ACC112 (cell line): ENCODE measurements around the gene PRICKLE1.

Experiments
- H2AFZ ChIP-seq: fragments of 200-600 bp; sonication (generic); one replicate; pipeline ENCODE4 v1.6.0; 2017; ENCODE audit warnings: antibody characterized with exemption, low read length; ENCODE audit not compliant: unreplicated experiment
- H3K27ac ChIP-seq: fragments of 200-600 bp; sonication (generic); 2 replicates; pipeline ENCODE4 v1.5.1; 2014; ENCODE audit warnings: low read depth, mild to moderate bottlenecking, antibody characterized with exemption, low read length, moderate library complexity
- H3K27me3 ChIP-seq: fragments of 200-600 bp; sonication (generic); 2 replicates; pipeline ENCODE4 v1.6.1; 2014; ENCODE audit warnings: mild to moderate bottlenecking, antibody characterized with exemption, low read length, moderate library complexity, mixed read lengths; ENCODE audit not compliant: insufficient read depth
- H3K36me3 ChIP-seq: fragments of 200-600 bp; sonication (generic); 2 replicates; pipeline ENCODE4 v1.6.1; 2016; ENCODE audit warnings: mild to moderate bottlenecking, antibody characterized with exemption, low read length, moderate library complexity, mixed read lengths; ENCODE audit not compliant: insufficient read depth
- H3K4me1 ChIP-seq: fragments of 200-600 bp; sonication (generic); one replicate; pipeline ENCODE4 v1.6.1; 2016; ENCODE audit warnings: low read length, mixed read lengths; ENCODE audit not compliant: insufficient read depth, unreplicated experiment, control insufficient read depth
- H3K4me3 ChIP-seq: fragments of 200-600 bp; sonication (generic); 2 replicates; pipeline ENCODE4 v1.5.1; 2014; ENCODE audit warnings: mild to moderate bottlenecking, low read depth, low read length
- H3K79me2 ChIP-seq: fragments of 200-600 bp; sonication (generic); one replicate; pipeline ENCODE4 v1.6.0; 2016; ENCODE audit warnings: low read length; ENCODE audit not compliant: control insufficient read depth, unreplicated experiment, insufficient read depth

PRICKLE1 gene

DNA sequence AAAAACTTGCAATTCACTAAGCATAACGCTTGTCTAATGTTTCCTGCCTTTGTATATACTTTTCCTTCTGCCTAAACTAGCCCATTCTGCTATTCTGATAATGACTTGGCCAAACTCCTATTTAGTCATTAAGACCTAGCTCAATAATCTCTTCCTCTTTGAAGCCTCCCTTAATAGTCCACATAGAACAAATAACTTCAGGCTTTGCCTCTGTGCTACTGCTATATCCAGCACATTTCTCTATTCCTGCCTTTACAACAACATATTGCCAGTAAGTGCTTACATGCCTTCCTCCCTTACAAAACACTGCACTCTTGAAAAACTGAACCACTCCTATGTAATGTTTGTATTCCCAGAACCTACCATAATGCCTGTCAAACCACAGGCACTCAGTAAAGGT is 13.8 kb downstream of the PRICKLE1 start:
- H3K27ac ChIP-seq, result no peak overlapping the region
- no peaks in the 10 kb centered on the region for H3K36me3 ChIP-seq
- no peaks in the 10 kb centered on the region for H3K4me1 ChIP-seq
- no peaks in the 10 kb centered on the region for H3K27me3 ChIP-seq
- no peaks in the 10 kb centered on the region for H3K79me2 ChIP-seq
- H2AFZ ChIP-seq, result no peak overlapping the region
- no peak overlapping the region for H3K4me3 ChIP-seq

DNA sequence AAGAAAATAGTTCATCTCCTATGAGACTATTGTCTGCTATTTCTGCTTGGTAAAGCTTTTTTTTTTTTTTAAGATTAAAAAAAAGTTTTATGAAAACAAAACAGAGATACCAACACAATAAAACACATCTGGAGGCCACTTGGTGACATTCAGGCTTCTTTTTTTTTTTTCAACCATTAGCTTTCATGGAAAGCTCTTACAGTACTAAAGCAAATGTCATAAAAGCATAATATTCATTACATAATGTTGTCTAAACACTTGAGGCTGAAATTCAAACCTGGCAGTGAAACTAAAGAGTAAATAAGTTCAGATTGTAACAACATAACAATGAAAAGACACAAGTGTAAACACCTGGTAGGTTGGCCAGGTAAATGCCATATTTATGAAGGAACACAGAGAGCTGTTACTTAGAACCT is 14.7 kb downstream of the PRICKLE1 start:
- Histone ChIP-seq H3K27ac (no peak overlapping the region), H3K4me3 (no peak overlapping the region), H3K4me1 (no peaks in the 10 kb centered on the region), H3K79me2 (no peaks in the 10 kb centered on the region), H3K27me3 (no peaks in the 10 kb centered on the region), H2AFZ (no peak overlapping the region), H3K36me3 (no peaks in the 10 kb centered on the region)

DNA sequence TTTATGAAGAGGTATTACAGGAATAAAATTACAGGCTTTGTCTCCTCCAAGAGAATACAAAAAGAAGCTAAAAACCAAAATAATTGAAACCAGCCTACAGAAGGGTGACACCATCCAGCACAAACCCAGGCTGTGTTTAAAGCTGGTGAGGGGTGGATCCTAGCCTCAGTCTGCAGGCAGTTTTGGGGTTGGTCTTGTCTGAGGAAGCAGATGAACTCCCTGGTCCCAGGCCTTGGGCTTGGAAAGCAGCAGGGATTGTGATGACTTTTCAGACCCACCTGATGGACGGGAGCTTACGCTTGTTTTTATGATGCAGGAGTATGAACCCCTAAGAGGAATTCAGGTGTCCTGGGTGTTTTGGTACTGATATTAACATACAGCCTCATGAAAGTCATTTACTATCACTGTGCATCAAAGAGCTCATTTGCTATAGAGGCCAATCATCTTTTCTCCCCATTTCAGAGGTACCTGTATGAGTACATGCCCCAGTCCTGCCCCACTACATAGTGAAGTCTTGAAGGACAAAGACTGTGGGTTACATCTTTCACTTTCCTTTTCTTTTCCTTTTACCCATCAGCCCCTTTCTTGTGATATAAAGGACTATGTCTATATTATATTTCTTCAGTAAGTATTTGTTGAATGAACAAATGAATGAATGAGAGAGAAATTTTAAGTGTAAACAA is 18.1 kb downstream of the PRICKLE1 start:
- Histone ChIP-seq H3K27ac (no peak overlapping the region), H3K4me1 (no peaks in the 10 kb centered on the region), H3K27me3 (no peaks in the 10 kb centered on the region), H2AFZ (no peak overlapping the region), H3K79me2 (no peaks in the 10 kb centered on the region), H3K4me3 (no peak overlapping the region), H3K36me3 (no peaks in the 10 kb centered on the region)

DNA sequence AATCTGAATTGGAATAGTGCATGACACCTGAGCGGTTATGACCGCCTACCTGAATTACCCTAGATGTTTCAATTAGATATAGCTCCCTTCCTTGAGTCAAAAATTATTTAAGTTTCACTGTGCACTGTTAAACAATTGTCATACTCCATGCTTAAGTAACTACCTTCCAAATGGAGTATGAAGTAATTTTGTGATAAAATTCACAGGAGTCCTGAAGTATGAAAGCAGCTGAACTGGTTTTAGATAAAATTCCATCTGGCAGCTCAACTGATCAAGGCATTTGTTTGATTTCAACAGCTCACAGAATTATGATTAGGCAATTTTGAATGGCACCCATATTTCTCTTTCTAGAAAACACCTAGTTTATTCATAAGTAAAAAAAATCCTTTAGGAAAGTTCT is 19.5 kb downstream of the PRICKLE1 start:
- Histone ChIP-seq H2AFZ (no peak overlapping the region), H3K4me1 (peaks cover 4% of the 10 kb centered on the region)

DNA sequence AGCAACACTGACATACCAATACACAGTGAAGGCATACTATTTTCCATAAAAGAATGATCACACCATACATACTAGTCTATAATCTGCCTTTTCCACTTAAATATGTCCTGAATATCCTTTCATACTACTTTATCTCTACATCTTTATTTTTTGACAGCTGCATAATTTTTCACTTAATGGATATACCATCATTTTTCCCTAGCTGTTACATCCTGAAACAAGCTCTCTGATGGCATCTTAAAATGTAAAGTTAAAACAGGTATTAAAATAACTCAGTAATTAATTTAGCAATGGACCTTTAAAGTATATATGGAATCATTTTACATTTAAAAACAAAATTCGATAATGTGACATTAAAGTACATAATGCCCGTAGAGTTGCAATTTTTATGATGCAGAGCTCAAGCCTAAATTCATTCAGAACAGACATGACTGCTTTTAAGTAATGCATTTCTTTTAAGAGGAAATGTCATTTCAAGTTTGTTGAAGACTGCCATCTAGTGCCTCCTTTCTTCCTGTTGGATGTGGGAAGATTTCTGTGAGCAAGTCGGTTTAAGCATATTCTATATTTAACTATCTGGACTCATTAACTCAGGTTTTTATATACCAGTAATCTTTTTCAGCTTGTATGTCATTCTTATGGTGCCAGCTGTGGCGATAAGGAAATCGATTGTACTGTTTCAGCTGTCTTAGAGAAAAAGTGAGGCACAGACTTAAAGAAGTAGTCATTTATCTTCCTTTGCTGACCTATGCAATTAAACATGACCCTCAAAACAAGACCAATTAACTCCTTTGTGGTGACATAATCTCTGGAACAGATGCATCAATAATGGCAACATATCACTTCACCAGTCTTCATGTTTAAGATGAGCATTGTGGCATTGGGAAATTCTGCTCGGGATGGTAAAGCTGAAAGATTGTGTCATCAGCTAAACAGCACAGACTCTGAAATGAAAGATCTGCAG is 20.3 kb downstream of the PRICKLE1 start:
- Histone ChIP-seq H3K27me3 (no peaks in the 10 kb centered on the region), H3K27ac (no peak overlapping the region), H2AFZ (no peak overlapping the region)

More for the DNA sequence above, 19.5 kb downstream of the PRICKLE1 start:
- H3K27ac ChIP-seq, result no peak overlapping the region
- no peaks in the 10 kb centered on the region for H3K36me3 ChIP-seq
- no peaks in the 10 kb centered on the region for H3K27me3 ChIP-seq
- H3K79me2 ChIP-seq, result no peaks in the 10 kb centered on the region
- H3K4me3 ChIP-seq, result no peak overlapping the region

DNA sequence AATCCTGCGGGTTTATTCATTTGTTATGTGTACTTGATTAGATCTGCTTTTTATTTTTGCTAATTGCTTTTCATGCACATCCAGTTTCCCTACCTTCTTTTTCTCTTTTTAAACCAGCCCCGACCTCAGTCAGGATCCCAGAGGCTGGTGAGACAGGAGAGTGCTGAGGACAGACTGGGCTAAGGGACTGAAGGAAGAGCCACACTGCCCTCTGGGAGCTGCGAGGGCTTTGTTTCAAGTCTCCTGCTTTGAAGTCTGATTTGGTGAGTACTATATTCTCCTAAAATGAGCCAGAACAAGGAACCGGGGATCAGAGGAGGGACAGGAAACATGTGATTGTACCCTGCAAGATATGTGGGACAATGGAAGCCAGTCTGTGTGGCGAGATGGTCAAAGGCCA is 23.9 kb downstream of the PRICKLE1 start:
- Histone ChIP-seq H3K27ac (no peak overlapping the region), H3K79me2 (no peaks in the 10 kb centered on the region), H3K36me3 (no peaks in the 10 kb centered on the region), H2AFZ (no peak overlapping the region), H3K4me1 (peaks cover 10% of the 10 kb centered on the region), H3K4me3 (no peak overlapping the region), H3K27me3 (no peaks in the 10 kb centered on the region)

More for the DNA sequence above, 20.3 kb downstream of the PRICKLE1 start:
- Histone ChIP-seq H3K79me2 (no peaks in the 10 kb centered on the region), H3K4me3 (no peak overlapping the region), H3K4me1 (peaks cover 10% of the 10 kb centered on the region), H3K36me3 (no peaks in the 10 kb centered on the region)

DNA sequence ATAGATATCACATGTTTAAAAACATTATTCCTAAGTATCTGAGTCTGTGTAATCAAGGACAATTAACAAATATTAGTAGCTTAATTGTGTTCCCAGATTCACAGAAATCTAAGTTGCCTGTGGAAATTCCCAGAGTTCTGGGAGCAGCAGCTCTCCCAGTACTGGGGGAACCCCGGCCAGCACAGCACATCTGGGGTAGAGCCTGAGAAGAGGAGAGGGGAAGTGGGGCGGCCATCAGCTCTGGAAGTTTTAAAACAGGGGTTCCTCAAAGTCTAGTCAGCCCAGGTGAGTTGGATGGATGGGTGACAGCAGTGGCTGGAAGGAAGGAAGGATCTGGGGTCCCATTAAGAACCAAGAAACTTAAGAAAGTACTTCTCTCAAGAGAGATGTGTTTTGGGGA is 24.6 kb downstream of the PRICKLE1 start:
- Histone ChIP-seq H3K79me2 (no peaks in the 10 kb centered on the region), H2AFZ (peak overlapping the region; percentile 31), H3K4me3 (peak overlapping the region; percentile 59), H3K27me3 (no peaks in the 10 kb centered on the region), H3K4me1 (peaks cover 10% of the 10 kb centered on the region), H3K27ac (no peak overlapping the region), H3K36me3 (no peaks in the 10 kb centered on the region)

DNA sequence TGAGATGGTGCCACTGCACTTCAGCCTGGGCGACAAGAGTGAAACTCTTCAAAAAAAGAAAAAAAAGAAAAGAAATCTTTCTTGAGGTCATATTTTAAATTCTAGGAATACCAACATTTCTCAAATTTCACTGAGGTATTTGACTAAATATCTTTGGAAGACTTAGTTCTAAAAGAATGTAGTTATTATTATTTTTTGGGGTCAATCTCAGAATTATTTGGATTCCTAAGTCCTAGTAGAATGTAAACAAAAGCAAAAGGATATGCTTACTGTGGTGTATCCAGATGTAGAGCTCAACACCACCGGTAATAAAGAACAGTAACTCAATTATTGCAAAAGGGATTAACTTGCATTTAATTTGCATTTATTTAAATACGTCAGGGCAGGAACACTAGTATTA is 25.0 kb downstream of the PRICKLE1 start:
- no peak overlapping the region for H3K27ac ChIP-seq
- no peaks in the 10 kb centered on the region for H3K36me3 ChIP-seq
- peak overlapping the region; percentile 59 for H3K4me3 ChIP-seq
- no peaks in the 10 kb centered on the region for H3K79me2 ChIP-seq
- no peaks in the 10 kb centered on the region for H3K27me3 ChIP-seq
- H3K4me1 ChIP-seq, result peaks cover 10% of the 10 kb centered on the region
- peak overlapping the region; percentile 31 for H2AFZ ChIP-seq

DNA sequence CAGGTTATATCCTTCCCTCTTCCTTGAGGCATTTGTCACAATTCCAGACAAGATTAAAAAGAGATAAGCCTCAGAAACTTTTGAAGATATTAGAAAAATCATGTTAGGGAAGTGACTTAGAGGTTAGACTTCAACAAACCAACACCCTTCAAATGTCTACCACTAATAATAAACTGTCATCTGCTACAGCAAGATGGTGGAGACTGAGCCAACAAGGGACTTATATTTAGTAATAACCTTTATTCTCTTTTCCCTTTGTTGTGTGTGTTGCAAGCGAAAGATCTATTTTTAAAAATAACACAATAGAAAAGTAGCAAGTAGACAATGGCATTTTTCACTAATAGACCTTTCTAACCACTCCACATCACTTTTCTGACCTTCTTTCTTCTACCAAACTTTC is 28.6 kb downstream of the PRICKLE1 start:
- Histone ChIP-seq H3K4me3 (no peak overlapping the region), H3K4me1 (peaks cover 10% of the 10 kb centered on the region), H3K27ac (no peak overlapping the region), H3K79me2 (no peaks in the 10 kb centered on the region), H2AFZ (no peak overlapping the region), H3K27me3 (no peaks in the 10 kb centered on the region), H3K36me3 (no peaks in the 10 kb centered on the region)

DNA sequence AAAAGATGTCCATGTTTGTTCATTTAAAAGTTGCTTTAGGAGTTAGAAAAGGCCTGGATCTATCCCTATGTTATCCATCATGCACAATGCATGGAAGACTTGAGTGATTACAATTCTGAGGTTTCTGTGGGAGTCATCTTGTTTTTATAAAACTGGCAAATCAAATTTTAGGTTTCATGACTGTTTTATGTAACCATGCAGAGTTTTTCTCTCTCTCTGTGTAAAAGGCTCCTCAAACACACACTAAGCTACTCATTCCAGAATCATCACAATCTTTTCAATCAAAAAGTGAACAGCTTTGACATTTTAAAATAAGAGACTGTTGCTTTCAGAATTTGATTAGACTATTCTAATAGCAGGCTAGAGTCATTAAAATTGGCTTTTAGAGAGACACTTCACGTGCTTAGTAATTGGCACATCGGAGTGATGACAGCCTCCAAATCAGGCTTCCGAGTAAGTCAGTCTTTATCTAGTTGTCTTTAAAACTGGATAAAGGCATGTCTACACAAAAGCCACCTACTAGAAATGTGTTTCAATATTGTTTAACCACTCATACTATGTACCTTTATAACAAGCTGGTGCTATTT is 31.9 kb downstream of the PRICKLE1 start:
- H3K79me2 ChIP-seq, result no peaks in the 10 kb centered on the region
- no peak overlapping the region for H3K4me3 ChIP-seq
- H2AFZ ChIP-seq, result no peak overlapping the region
- H3K36me3 ChIP-seq, result no peaks in the 10 kb centered on the region
- H3K27ac ChIP-seq, result no peak overlapping the region
- no peaks in the 10 kb centered on the region for H3K4me1 ChIP-seq
- H3K27me3 ChIP-seq, result no peaks in the 10 kb centered on the region
